ENCODE results near the gene DOCK1. TPM values are rescaled to one million over a fixed set of nuclear protein-coding genes. Genes with fewer than 3 reads are reported as not detected.

The DOCK1 gene
- total RNA-seq, 1 donor = 99.7 TPM

DNA sequence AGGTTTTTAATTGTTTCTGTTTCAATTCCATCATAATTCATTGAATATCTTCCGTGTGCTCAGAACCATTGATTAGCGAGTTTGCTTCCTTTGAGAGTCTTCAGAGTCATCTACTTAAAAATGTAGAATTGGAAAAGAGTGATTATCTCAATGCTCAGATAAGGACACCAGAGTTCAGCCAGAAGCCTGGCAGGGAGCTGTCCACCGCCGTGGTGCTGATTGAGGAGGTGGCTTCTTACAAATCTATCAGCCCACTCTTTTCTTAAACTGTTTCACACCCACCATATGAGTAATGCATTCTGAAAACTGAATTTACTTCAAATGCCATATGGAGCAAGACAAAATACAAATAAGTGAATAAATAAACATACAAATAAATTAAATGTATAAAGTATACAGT is 211.9 kb downstream of the DOCK1 start:
- no peak overlapping the region for H3K4me3 ChIP-seq (ENCODE audit: low read depth, low read length)
- TF ChIP-seq CTCF (IDR thresholded peaks at IDR 0.05; ENCODE audit: insufficient read depth, low read depth, low read length) = no peak
- DNase-seq (ENCODE audit: low read depth) = peak; percentile 69

DNA sequence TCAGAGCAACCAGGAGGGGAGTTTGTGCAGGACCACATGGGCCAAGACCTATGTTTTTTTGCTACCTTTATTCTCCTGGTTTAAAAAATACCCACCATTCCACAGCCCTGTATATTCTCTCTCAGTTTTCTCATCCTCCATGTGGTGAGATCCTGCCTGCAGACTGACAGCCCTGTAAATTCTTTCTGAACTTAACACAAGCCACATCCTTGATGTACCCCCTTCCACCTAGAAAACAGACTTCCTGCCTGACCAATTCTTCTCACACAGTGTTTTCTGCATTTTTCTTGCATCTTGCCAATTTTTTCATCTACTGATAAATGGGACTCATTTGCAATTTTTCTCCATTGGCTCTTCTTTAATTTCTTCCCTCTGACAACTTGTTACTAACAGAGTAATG is 212.8 kb downstream of the DOCK1 start:
- no peak for TF ChIP-seq CTCF (IDR thresholded peaks at IDR 0.05; ENCODE audit: insufficient read depth, low read depth, low read length)
- DNase-seq (ENCODE audit: low read depth) = no peak
- no peak overlapping the region for H3K4me3 ChIP-seq (ENCODE audit: low read depth, low read length)

DNA sequence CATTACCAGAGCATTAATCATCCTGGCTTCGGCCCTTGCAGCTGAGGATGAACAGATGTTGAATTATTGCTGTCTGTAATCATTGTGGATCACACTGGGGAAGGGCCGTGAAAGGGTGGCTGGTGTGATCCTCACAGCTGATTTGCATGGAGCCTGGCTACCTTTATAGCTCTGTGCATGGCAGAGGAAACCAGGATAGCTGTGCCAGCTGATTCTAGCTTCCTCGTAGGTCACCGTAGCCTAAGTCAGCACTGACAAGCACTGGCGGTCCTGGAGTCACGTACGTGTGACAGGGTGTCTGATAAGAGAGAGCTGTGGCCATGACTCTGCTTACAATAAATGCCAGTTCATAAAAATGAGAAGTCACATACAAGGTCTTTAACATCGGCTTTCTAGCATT is 214.7 kb downstream of the DOCK1 start:
- no peak for DNase-seq (ENCODE audit: low read depth)
- no peak for TF ChIP-seq CTCF (IDR thresholded peaks at IDR 0.05; ENCODE audit: insufficient read depth, low read depth, low read length)
- H3K4me3 ChIP-seq (ENCODE audit: low read depth, low read length) = no peak overlapping the region

- no peak overlapping the region for H3K4me3 ChIP-seq (ENCODE audit: low read depth, low read length)
- no peak for DNase-seq (ENCODE audit: low read depth)
- no peak for TF ChIP-seq CTCF (IDR thresholded peaks at IDR 0.05; ENCODE audit: insufficient read depth, low read depth, low read length)
These were observed 217.6 kb downstream of the DOCK1 start for GRCh38 chr10:127122831-127123230.

DNA sequence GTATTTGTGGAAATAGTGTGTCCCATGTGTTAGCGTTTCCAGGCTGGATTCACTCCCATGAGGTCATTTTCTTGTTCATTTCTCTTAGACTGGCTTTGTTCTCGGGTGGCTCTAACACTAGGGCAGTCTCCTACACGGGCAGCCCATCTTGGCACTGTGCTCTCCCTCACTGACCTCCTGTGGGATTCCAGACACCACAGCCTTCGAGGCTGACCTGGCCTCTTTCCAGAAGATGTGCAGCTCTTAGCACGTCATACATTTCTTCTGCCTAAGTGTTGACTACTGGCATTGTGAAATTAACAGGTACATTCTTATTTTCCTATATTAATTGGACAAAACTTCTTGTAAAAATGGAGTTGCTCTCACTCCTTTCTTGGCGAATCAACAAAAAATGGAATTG is 218.4 kb downstream of the DOCK1 start:
- DNase-seq (ENCODE audit: low read depth) = peak; percentile 16

DNA sequence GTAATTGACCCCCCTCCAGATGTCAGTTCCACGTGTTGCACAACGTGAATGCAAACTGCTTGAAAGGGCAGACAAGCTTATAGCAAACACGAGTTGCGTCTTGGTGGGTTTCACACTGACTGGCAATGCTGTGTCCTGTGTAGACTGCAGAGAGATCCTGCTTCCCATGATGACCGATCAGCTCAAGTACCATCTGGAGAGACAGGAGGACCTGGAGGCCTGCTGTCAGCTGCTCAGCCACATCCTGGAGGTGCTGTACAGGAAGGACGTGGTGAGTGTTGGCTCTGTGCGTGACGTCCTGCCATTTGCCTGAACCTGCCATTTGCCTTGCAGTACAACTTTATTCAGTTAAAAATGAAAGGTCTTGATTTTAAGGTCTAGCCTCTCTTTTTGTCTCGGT is 220.1 kb downstream of the DOCK1 start:
- TF ChIP-seq CTCF (IDR thresholded peaks at IDR 0.05; ENCODE audit: insufficient read depth, low read depth, low read length) = no peak
- H3K4me3 ChIP-seq (ENCODE audit: low read depth, low read length) = no peak overlapping the region
- no peak for DNase-seq (ENCODE audit: low read depth)

More for the DNA sequence above, 218.4 kb downstream of the DOCK1 start:
- TF ChIP-seq CTCF (IDR thresholded peaks at IDR 0.05; ENCODE audit: insufficient read depth, low read depth, low read length) = no peak
- H3K4me3 ChIP-seq (ENCODE audit: low read depth, low read length) = no peak overlapping the region

DNA sequence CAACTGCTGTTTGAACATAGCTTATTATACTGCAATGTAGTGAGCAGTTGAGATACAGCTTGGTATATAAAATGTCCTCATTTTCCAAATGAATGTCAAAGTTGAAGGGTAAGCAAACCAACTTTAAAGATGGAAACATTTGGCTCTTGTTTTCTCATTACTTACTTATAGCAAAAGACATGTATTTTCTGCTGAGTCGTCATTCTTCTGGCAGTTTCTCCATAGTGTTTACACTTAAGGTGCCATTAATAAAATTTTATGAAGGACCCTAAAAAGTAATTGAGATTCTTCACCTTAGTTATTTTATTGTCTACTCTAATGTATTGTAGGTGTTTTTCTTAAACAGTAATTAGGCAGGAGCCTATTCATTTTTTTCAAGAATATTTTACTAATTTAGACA is 222.6 kb downstream of the DOCK1 start:
- no peak for DNase-seq (ENCODE audit: low read depth)
- H3K4me3 ChIP-seq (ENCODE audit: low read depth, low read length) = no peak overlapping the region
- no peak for TF ChIP-seq CTCF (IDR thresholded peaks at IDR 0.05; ENCODE audit: insufficient read depth, low read depth, low read length)

Measured in fibroblast of villous mesenchyme (primary cell).